ENCODE measurements around the gene ASAP2.
"Not testable (repeated sequence)": the region's sequence is repeated elsewhere in the genome, so short reads cannot be mapped to it uniquely, and the experiment has no call there.

The ASAP2 gene

GRCh38 chr2:9212661-9213411 is 6.2 kb downstream of the ASAP2 start:
- no peak for DNase-seq

GRCh38 chr2:9213477-9214051 is 7.0 kb downstream of the ASAP2 start:
- DNase-seq: no peak

- DNase-seq: no peak
Measured at GRCh38 chr2:9214873-9215272, 8.3 kb downstream of the ASAP2 start.

GRCh38 chr2:9215680-9216079 is 9.1 kb downstream of the ASAP2 start:
- DNase-seq: no peak

GRCh38 chr2:9216143-9216542 is 9.5 kb downstream of the ASAP2 start:
- DNase-seq: not testable (repeated sequence)

GRCh38 chr2:9217838-9218770 is 11.5 kb downstream of the ASAP2 start:
- no peak for DNase-seq

GRCh38 chr2:9219027-9219445 is 12.4 kb downstream of the ASAP2 start:
- no peak for DNase-seq

GRCh38 chr2:9220201-9220600 is 13.6 kb downstream of the ASAP2 start:
- no peak for DNase-seq

- DNase-seq: no peak
Measured at GRCh38 chr2:9221223-9221622, 14.6 kb downstream of the ASAP2 start.

- DNase-seq: no peak
Measured at GRCh38 chr2:9222239-9222892, 15.8 kb downstream of the ASAP2 start.

GRCh38 chr2:9222893-9223287 is 16.3 kb downstream of the ASAP2 start:
- DNase-seq: no peak

- DNase-seq: no peak
Measured at GRCh38 chr2:9225806-9226205, 19.2 kb downstream of the ASAP2 start.

GRCh38 chr2:9226458-9227380 is 20.1 kb downstream of the ASAP2 start:
- DNase-seq: no peak

- DNase-seq: peak; percentile 77
Measured at GRCh38 chr2:9228088-9228751, 21.6 kb downstream of the ASAP2 start.

GRCh38 chr2:9228781-9229469 is 22.3 kb downstream of the ASAP2 start:
- DNase-seq: no peak

- DNase-seq: no peak
Measured at GRCh38 chr2:9229470-9229820, 22.8 kb downstream of the ASAP2 start.

GRCh38 chr2:9230051-9230802 is 23.6 kb downstream of the ASAP2 start:
- DNase-seq: no peak

GRCh38 chr2:9230881-9231280 is 24.3 kb downstream of the ASAP2 start:
- DNase-seq: no peak

- DNase-seq: no peak
Measured at GRCh38 chr2:9231291-9232165, 24.9 kb downstream of the ASAP2 start.
